ENCODE results near the gene BOLA2.
"Not testable (repeated sequence)": the region's sequence is repeated elsewhere in the genome, so short reads cannot be mapped to it uniquely, and the experiment has no call there.

Gene BOLA2

GRCh38 chr16:29454269-29454668 is at the start of gene BOLA2, which contains the start of gene SLX1B:
Gene BOLA2, minus strand, starts transcription at chr16:29454351. Its CDS starts 98 bp downstream, at chr16:29454253.
Gene SLX1B, plus strand, starts transcription at chr16:29454533.
- DNase-seq = not testable (repeated sequence)

DNA sequence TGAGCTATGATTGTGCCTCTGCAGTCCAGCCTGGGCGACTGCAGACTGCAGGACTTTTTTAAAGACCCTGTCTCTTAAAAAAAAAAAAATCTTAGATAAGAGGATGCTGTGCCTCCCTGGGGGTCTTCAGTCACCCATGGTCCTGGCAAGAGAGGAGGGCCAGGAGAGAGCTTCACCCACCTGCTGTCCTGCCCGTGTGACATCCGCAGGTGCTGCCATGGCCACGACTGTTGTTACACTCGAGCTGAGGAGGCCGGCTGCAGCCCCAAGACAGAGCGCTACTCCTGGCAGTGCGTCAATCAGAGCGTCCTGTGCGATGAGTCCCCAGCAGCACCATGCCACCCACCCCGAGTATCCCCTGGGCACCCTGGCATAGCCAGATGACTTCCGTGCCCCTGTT is 28.1 kb upstream of the BOLA2 start:
- peak; percentile 9 for DNase-seq

DNA sequence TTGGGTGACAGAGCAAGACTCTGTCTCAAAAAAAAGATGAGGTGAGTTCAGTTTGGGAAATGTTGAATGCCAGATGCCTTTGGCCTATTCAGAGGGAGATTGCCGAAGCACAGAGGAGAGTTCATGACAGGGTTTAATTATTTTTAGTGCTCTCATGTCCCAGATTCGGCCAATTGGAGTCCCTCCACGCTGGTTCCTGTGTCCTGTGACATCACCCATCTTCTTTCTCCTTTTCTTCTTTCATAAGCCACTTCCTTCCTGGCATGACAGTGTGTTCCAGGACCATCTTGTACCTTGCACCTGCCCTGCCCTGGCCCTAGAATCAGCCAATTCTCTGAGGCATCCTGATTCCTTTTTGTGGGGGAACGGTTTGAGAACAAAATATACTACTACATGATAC is 17.9 kb upstream of the BOLA2 start:
- DNase-seq = not testable (repeated sequence)

DNA sequence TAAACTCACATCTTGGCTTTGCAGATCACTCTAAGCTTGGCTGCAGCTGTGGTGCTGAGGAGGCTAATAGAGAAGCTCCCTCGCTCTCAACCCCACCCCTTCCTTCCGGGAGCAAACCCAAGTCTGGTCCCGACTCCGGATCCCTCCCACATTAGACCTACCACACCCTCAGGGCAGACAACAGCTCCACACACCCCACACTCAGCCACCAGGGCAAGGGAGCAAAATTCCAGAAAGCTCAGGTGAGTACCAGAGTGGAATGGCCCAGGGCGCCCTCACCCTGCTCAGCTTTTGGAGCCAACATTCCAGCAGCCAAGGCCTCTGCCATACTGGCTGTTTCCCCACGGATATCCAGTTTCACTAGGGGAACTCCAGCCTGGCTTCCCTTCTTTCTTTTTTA is 15.5 kb upstream of the BOLA2 start:
- DNase-seq = peak; percentile 5

DNA sequence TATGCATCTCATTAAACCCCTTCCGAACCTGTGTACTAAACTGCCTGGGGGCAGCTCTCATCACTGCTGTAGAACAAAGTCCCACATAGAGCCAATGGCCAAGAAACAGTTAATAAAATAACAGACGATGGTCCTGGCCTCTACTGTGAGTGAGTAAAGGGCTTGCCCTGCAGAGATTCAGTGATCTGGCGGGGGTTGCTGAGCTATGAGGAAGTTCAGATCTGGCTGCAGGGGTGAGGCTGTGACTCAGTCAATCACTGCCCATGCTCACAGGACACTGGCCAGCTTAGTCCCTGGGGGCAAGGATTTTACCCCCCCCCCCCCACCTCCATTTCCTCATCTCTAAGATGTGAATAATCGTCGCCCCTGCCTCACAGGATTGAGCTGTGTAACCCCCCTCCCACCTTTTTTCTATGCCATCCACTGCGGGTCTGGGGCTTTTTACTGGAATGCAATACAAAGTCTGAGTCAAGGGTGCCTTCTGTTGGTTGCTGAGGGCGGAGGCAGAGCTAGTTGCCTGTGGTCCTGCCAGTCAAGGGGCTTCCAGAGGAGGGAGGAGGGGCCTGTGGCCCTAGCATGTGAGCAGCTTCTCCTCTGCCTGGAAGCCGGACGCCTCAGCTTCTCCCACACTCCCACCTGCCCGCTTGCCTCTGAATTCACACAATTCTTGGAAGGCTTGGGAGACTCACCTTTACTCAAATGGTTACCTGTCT is 13.7 kb upstream of the BOLA2 start:
- DNase-seq = not testable (repeated sequence)

GRCh38 chr16:29466904-29467303 is 12.8 kb upstream of the BOLA2 start:
- DNase-seq = not testable (repeated sequence)

DNA sequence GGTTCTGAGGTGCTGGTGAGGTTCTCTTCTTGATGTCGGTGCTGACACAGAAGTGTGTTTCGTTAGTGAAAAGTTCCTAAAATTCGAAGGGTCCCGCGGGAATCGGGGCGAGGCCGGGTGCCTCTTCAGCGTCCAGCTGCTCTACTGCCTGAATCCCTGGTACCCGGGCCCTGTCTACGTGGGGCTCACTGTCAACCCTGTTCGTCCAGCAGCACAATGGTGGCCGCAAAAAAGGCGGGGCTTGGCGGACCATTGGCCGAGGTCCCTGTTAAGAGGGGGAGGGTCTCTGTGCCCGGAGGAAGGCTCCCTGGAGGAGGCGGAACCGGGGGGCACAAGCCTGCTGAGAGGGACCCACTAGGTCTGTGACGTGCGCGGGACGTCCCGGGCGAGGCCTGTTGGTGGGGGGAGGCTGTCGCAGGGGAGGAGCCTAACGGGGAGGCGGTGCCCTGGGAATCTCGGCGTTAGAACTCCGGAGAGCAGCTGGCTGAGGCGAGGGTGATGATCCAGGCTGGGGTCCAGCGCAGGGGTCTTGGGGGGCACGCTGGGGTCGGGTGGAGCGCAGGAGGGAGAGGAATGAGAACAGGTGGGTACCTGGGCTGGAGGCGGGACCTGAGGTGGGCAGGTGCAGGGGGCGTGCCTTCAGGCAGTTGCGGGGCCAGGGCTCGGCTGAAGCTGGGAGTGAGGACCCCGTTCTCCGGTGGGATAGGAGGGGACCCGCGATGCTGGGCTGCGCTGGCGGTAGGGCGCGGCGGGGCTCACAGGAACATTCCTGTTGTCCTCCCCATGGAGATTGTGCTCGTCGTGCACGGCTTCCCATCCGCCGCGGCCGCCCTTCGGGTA is 12.1 kb upstream of the BOLA2 start:
- DNase-seq = not testable (repeated sequence)

DNA sequence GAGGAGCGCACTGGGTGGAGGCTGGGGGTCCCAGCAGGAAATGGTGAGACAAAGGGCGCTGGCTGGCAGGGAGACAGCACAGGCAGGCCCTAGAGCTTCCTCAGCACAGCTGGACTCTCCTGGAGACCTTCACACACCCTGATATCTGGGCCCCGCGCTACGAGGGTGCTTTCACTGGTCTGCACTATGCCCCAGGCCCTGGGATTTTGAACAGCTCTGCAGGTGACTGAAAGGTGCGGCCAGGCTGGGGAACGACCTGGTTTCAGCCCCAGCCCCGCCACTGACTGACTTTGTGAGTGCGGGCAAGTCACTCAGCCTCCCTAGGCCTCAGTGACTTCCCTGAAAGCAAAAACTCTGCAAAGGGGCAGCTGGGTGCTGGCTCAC is 6.5 kb upstream of the BOLA2 start:
- DNase-seq = not testable (repeated sequence)

GRCh38 chr16:29459706-29460646 is 5.8 kb upstream of the BOLA2 start, which contains the start of gene SULT1A4:
Gene SULT1A4, plus strand, starts transcription at chr16:29459913. Its CDS starts 1,473 bp downstream, at chr16:29461386.
- not testable (repeated sequence) for DNase-seq

GRCh38 chr16:29457660-29458059 is 3.5 kb upstream of the BOLA2 start:
- not testable (repeated sequence) for DNase-seq

DNA sequence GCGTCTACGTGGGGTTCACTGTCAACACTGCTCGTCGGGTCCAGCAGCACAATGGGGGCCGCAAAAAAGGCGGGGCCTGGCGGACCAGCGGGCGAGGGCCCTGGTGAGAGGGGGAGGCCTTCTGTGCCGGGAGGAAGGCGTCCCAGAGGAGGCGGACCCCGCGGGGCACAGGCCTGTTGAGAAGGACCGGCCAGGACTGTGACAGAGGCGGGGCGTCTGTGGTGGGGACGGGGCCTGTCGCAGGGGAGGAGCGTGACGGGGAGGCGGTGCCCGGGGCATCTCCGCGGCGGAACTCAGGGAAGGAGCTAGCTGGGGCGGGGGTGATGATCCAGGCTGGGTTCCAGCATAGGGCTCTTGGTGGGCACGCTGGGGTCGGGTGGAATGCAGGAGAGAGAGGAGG is 677 bp upstream of the BOLA2 start:
- DNase-seq = not testable (repeated sequence)

DNA sequence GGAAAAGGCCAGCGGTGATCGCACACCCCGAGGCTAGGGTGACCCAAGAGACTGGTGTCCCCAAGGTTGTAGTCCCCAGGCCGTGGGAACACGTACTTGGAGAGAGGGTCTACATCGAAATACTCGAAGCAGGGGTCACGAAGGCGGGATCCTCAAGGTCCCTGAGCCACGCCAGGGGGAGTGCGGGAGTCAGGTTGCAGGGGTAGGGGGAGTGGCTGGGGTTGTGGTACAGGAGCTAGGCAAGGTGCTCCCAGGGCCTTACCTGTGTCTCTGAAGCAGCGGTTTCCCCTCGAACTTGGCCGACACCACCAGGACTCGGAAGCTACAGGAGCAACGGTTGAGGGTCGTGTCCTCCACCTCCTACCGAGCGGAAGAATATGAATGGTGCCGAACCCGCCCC is 397 bp downstream of the BOLA2 start:
- not testable (repeated sequence) for DNase-seq

DNA sequence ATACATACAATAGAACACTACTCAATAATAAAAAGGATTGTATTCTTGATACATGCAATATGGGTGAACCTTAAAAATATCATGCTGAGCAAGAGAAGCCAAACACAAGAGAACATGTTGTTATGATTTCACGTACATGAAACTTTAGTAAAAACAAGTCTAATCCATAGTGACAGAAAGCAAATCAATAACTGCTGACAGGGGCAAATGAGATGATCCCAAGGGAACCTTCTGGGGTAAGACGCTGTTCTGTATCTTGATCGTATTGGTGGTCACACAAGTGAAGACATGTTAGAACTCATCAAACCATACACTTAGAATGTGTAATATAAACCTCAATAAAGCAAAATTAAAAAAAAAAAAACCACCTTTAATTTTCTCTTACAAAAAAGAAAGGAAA is 28.8 kb downstream of the BOLA2 start:
- not testable (repeated sequence) for DNase-seq

- not testable (repeated sequence) for DNase-seq
Observed at GRCh38 chr16:29423587-29423986, 30.6 kb downstream of the BOLA2 start.

DNA sequence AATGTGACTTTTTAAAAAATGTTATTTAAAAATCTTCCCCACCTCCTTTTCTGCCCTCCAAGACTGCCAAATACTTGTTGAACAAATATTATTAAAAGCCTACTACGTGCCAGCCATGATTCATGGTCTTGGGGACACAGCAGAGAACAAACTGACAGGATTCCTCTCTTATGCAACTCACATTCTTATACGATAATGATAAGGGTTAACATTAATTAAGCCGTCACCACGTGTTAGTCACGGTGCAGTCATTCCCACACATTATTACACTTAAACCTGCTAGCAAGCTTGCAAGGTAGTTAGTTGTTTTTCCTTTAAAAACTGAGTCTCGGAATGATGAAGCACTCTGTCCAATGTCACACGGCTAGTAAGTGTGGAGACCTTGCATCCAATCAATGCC is 48.9 kb downstream of the BOLA2 start:
- DNase-seq = not testable (repeated sequence)
